Tibial artery (tissue), 4 donors: ENCODE results near the gene TUB.

ENCODE experiments used
- DNase-seq, 2 donors: peaks; one replicate each; pipeline ENCODE4 v3.0.0-alpha.2; 2019
- H3K27ac ChIP-seq, 2 donors: fragments of 200-600 bp; sonication (generic) in 1 of 2; 1 replicate in 1 of 2; 2 replicates in 1 of 2; pipeline ENCODE4 v1.5.1; 2018 to 2019; ENCODE audit warnings: mild to moderate bottlenecking in 1 of 2
- H3K27me3 ChIP-seq, 2 donors: fragments of 200-600 bp; sonication (generic) in 1 of 2; one replicate each; pipeline versions ENCODE4 v1.5.1 to v1.6.0; 2016 to 2019
- H3K36me3 ChIP-seq, 3 donors: fragments of 200-600 bp; sonication (generic) in 2 of 3; one replicate each; pipeline ENCODE4 v1.5.1; 2016 to 2019; ENCODE audit warnings: mild to moderate bottlenecking in 2 of 3
- H3K4me1 ChIP-seq, 4 donors: fragments of 200-600 bp; sonication (generic) in 2 of 4; 1 replicate in 3 of 4; 2 replicates in 1 of 4; pipeline ENCODE4 v1.5.1; 2016 to 2019
- H3K4me3 ChIP-seq, 2 donors: fragments of 200-600 bp; sonication (generic) in 1 of 2; 1 replicate in 1 of 2; 2 replicates in 1 of 2; pipeline ENCODE4 v1.5.1; 2018 to 2019; ENCODE audit warnings: mild to moderate bottlenecking in 2 of 2
- H3K9me3 ChIP-seq, 3 donors: fragments of 200-600 bp; sonication (generic) in 1 of 3; one replicate each; pipeline ENCODE4 v1.5.1; 2016 to 2019
- intact Hi-C: fragments of 100-400 bp; cut with DNase I; formaldehyde crosslinking; loops from one replicate; pipeline ENCODE4 v1.15.0; 2023; ENCODE audit warnings: low total_unique reads
- TF ChIP-seq, protein P1 (sequence below), 2 experiments: fragments of 200-600 bp in 1 of 2; fragments of 450-650 bp in 1 of 2; IDR thresholded peaks; one replicate each; pipeline ENCODE4 v1.5.1; 2017 to 2019; ENCODE audit warnings: antibody characterized with exemption in 2 of 2, mild to moderate bottlenecking in 1 of 2, moderate library complexity in 1 of 2

The TUB gene

DNA sequence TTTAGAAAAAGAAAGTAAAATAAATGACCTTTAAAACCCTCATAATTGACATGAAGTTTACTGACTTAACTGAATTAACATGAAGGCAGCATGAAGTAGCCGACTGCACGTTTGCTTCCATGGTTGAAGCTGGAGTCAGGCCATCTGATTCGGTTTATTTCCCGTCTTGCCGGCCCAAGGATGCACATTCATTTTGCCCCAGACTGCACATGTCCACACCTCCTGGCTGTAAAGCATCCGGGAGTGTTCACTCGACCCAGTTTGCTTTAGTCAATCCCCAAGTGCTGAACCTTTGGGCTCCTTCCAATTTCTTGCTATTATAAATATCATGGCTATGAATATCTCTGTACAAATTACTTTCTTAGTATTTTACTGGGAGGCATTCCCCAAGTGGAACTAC lies 17.7 kb upstream of the TUB start:
- TF ChIP-seq, protein P1, sequence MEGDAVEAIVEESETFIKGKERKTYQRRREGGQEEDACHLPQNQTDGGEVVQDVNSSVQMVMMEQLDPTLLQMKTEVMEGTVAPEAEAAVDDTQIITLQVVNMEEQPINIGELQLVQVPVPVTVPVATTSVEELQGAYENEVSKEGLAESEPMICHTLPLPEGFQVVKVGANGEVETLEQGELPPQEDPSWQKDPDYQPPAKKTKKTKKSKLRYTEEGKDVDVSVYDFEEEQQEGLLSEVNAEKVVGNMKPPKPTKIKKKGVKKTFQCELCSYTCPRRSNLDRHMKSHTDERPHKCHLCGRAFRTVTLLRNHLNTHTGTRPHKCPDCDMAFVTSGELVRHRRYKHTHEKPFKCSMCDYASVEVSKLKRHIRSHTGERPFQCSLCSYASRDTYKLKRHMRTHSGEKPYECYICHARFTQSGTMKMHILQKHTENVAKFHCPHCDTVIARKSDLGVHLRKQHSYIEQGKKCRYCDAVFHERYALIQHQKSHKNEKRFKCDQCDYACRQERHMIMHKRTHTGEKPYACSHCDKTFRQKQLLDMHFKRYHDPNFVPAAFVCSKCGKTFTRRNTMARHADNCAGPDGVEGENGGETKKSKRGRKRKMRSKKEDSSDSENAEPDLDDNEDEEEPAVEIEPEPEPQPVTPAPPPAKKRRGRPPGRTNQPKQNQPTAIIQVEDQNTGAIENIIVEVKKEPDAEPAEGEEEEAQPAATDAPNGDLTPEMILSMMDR (IDR thresholded peaks at IDR 0.05) = no peak
- H3K9me3 ChIP-seq = no peaks in the 10 kb centered on the region
- intact Hi-C loops = no loop called here
- H3K36me3 ChIP-seq = no peaks in the 10 kb centered on the region
- no peak overlapping the region for H3K4me3 ChIP-seq
- no peaks in the 10 kb centered on the region for H3K27me3 ChIP-seq
- peak in 1 of 2 donors; percentile 65 for DNase-seq
- H3K4me1 ChIP-seq = peaks cover 0 to 18% (median 14%) of the 10 kb centered on the region in 4 donors
- H3K27ac ChIP-seq = peak overlapping the region in 1 of 2 donors; percentile 24

- H3K27ac ChIP-seq = no peak overlapping the region
- no peaks in the 10 kb centered on the region for H3K36me3 ChIP-seq
- no peaks in the 10 kb centered on the region for H3K27me3 ChIP-seq
- no peaks in the 10 kb centered on the region for H3K9me3 ChIP-seq
- H3K4me1 ChIP-seq = peaks cover 0 to 32% (median 23%) of the 10 kb centered on the region in 4 donors
- TF ChIP-seq, protein P1 (IDR thresholded peaks at IDR 0.05) = no peak
- DNase-seq = no peak
- no peak overlapping the region for H3K4me3 ChIP-seq
- intact Hi-C loops = no loop called here
These were observed 16.0 kb upstream of the TUB start for GRCh38 chr11:8065031-8065430.

GRCh38 chr11:8066036-8066910 lies 14.7 kb upstream of the TUB start:
- Histone ChIP-seq H3K36me3 (no peaks in the 10 kb centered on the region), H3K4me1 (peaks cover 0 to 32% (median 25%) of the 10 kb centered on the region in 4 donors), H3K4me3 (no peak overlapping the region), H3K9me3 (no peaks in the 10 kb centered on the region), H3K27ac (no peak overlapping the region), H3K27me3 (no peaks in the 10 kb centered on the region)
- TF ChIP-seq, protein P1 (IDR thresholded peaks at IDR 0.05) = no peak
- DNase-seq = peak in 1 of 2 donors; percentile 17
- intact Hi-C loops = no loop called here

- no peak overlapping the region for H3K27ac ChIP-seq
- H3K9me3 ChIP-seq = no peaks in the 10 kb centered on the region
- no peak overlapping the region for H3K4me3 ChIP-seq
- H3K27me3 ChIP-seq = no peaks in the 10 kb centered on the region
- H3K36me3 ChIP-seq = no peaks in the 10 kb centered on the region
- intact Hi-C loops = no loop called here
- peaks cover 0 to 32% (median 25%) of the 10 kb centered on the region in 4 donors for H3K4me1 ChIP-seq
- TF ChIP-seq, protein P1 (IDR thresholded peaks at IDR 0.05) = no peak
- DNase-seq = peak in 1 of 2 donors; percentile 11
These were observed 14.0 kb upstream of the TUB start for GRCh38 chr11:8066911-8067455.

DNA sequence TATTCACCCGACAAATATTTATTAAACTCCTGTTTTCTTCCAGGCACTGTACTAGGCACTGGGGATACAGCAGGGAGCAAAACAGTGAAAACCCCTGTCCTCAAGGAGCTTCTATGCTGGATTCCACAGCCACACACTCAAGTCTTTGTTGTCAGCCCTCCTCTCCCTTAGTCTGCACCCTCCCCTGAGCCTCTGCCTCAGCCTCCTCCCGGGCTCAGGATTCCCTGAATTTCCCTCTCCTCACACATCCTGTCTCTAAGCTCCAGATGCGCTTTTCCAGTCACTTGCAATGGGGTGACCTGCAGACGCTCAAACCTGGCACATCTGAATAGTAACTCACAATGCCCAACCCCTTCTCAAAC lies 13.5 kb upstream of the TUB start:
- Histone ChIP-seq H3K4me3 (no peak overlapping the region), H3K27me3 (no peaks in the 10 kb centered on the region), H3K27ac (no peak overlapping the region), H3K4me1 (peaks cover 0 to 31% (median 25%) of the 10 kb centered on the region in 4 donors), H3K9me3 (no peaks in the 10 kb centered on the region), H3K36me3 (no peaks in the 10 kb centered on the region)
- intact Hi-C loops = no loop called here
- no peak for DNase-seq
- TF ChIP-seq, protein P1 (IDR thresholded peaks at IDR 0.05) = no peak
